Neural cell (in vitro differentiated cells): ENCODE results near the gene WFDC1. TPM values are rescaled to one million over a fixed set of nuclear protein-coding genes. Genes with fewer than 3 reads are reported as not detected.

ENCODE experiments used
- H2AFZ ChIP-seq: fragments of 200-600, 300-800 bp; sonication (generic), shearing (Covaris generic); 2 replicates; pipeline ENCODE4 v1.6.0; 2014; ENCODE audit warnings: low read depth, mild to moderate bottlenecking, antibody characterized with exemption, low read length, moderate library complexity
- H3F3A ChIP-seq: fragments of 200-600 bp; shearing (Covaris generic); 2 replicates; pipeline ENCODE4 v1.6.1; 2016; ENCODE audit warnings: mild to moderate bottlenecking, moderate library complexity, mixed read lengths, antibody characterized with exemption, low read length; ENCODE audit not compliant: insufficient read depth, poor library complexity, severe bottlenecking
- H3K27ac ChIP-seq: fragments of 200-600, 300-800 bp; sonication (generic), shearing (Covaris generic); 2 replicates; pipeline ENCODE4 v1.5.1; 2014; ENCODE audit warnings: mild to moderate bottlenecking, low read length, moderate library complexity
- H3K27me3 ChIP-seq: fragments of 300-800, 200-600 bp; sonication (generic), shearing (Covaris generic); 2 replicates; pipeline ENCODE4 v1.6.0; 2014; ENCODE audit warnings: mild to moderate bottlenecking, low read depth, low read length, moderate library complexity; ENCODE audit not compliant: insufficient read depth
- H3K36me3 ChIP-seq: fragments of 300-800, 200-600 bp; sonication (generic), shearing (Covaris generic); 2 replicates; pipeline ENCODE4 v1.5.1; 2014; ENCODE audit warnings: mild to moderate bottlenecking, antibody characterized with exemption, low read length, moderate library complexity; ENCODE audit not compliant: insufficient read depth
- H3K4me2 ChIP-seq: fragments of 300-800, 200-600 bp; sonication (generic), shearing (Covaris generic); 2 replicates; pipeline ENCODE4 v1.6.0; 2014; ENCODE audit warnings: mild to moderate bottlenecking, low read length
- H3K4me3 ChIP-seq: fragments of 300-800, 200-600 bp; sonication (generic), shearing (Covaris generic); 2 replicates; pipeline ENCODE4 v1.5.1; 2014; ENCODE audit warnings: mild to moderate bottlenecking, low read length, moderate library complexity
- H3K79me2 ChIP-seq: fragments of 200-600 bp; shearing (Covaris generic); replicated peaks from 2 replicates; pipeline ENCODE4 v1.6.0; 2014; ENCODE audit warnings: mild to moderate bottlenecking, low read length, moderate library complexity; ENCODE audit not compliant: insufficient read depth
- H3K9ac ChIP-seq: fragments of 300-800, 200-600 bp; sonication (generic), shearing (Covaris generic); 2 replicates; pipeline ENCODE4 v1.6.1; 2016; ENCODE audit warnings: mild to moderate bottlenecking, low read length, mixed read lengths
- H3K9me2 ChIP-seq: fragments of 200-600 bp; shearing (Covaris generic); 2 replicates; pipeline ENCODE4 v1.6.1; 2016; ENCODE audit warnings: mild to moderate bottlenecking, low read length, mixed read lengths; ENCODE audit not compliant: insufficient read depth
- H3K9me3 ChIP-seq: fragments of 200-600, 300-800 bp; sonication (generic), shearing (Covaris generic); 2 replicates; pipeline ENCODE4 v1.6.1; 2016; ENCODE audit warnings: mild to moderate bottlenecking, mixed run types, low read length, moderate library complexity, mixed read lengths
- H4K20me1 ChIP-seq: fragments of 200-600 bp; shearing (Covaris generic); 2 replicates; pipeline ENCODE4 v1.6.1; 2016; ENCODE audit warnings: mild to moderate bottlenecking, mixed run types; ENCODE audit not compliant: insufficient read depth
- CTCF ChIP-seq: fragments of 450-650 bp; IDR thresholded peaks from 2 replicates; pipeline ENCODE4 v1.5.1; 2014; ENCODE audit warnings: antibody characterized with exemption, mild to moderate bottlenecking, moderate library complexity; ENCODE audit not compliant: poor library complexity, severe bottlenecking
- EP300 ChIP-seq: fragments of 450-650 bp; conservative IDR thresholded peaks from 2 replicates; pipeline ENCODE4 v1.6.1; 2014; ENCODE audit warnings: antibody characterized with exemption, mild to moderate bottlenecking, moderate library complexity; ENCODE audit not compliant: poor library complexity, severe bottlenecking
- EZH2 ChIP-seq: fragments of 200-600, 300-800 bp; shearing (Covaris generic), sonication (generic); IDR thresholded peaks from 2 replicates; pipeline ENCODE4 v1.6.1; 2014; ENCODE audit warnings: antibody characterized with exemption, low read length, borderline replicate concordance, mild to moderate bottlenecking; ENCODE audit not compliant: insufficient read depth, poor library complexity, severe bottlenecking
- MXI1 ChIP-seq: fragments of 450-650 bp; conservative IDR thresholded peaks from 2 replicates; pipeline ENCODE4 v1.6.1; 2014; ENCODE audit warnings: antibody characterized with exemption, mild to moderate bottlenecking; ENCODE audit not compliant: poor library complexity, severe bottlenecking
- POLR2AphosphoS5 ChIP-seq: IDR thresholded peaks from 2 replicates; pipeline ENCODE4 v1.6.1; 2012
- RAD21 ChIP-seq: fragments of 450-650 bp; conservative IDR thresholded peaks from 2 replicates; pipeline ENCODE4 v1.6.1; 2014; ENCODE audit warnings: antibody characterized with exemption, mild to moderate bottlenecking, moderate library complexity
- SMC3 ChIP-seq: fragments of 450-650 bp; conservative IDR thresholded peaks from 2 replicates; pipeline ENCODE4 v1.6.1; 2014; ENCODE audit warnings: antibody characterized with exemption, mild to moderate bottlenecking, moderate library complexity; ENCODE audit not compliant: poor library complexity
- TAF1 ChIP-seq: IDR thresholded peaks from 2 replicates; pipeline ENCODE4 v1.6.1; 2012; ENCODE audit warnings: low read depth
- polyA plus RNA-seq: library from polyadenylated mRNA; depleted of rRNA; stranded (reverse); fragments of >200 nt; gene quantifications from 2 replicates; pipeline ENCODE4 v1.2.3, GENCODE V29; 2014
- TF ChIP-seq, protein P1 (sequence below): IDR thresholded peaks from 2 replicates; pipeline ENCODE4 v1.6.1; 2012; ENCODE audit warnings: borderline replicate concordance

Gene WFDC1
- polyA plus RNA-seq, 1 donor from 2014 or later, result not detected

GRCh38 chr16:84358601-84359295 is 64.1 kb downstream of the WFDC1 start:
- H3K4me3 ChIP-seq, result no peak overlapping the region
- no peaks in the 10 kb centered on the region for H3F3A ChIP-seq
- H3K27ac ChIP-seq, result no peak overlapping the region
- H4K20me1 ChIP-seq, result no peaks in the 10 kb centered on the region
- H2AFZ ChIP-seq, result no peak overlapping the region
- no peaks in the 10 kb centered on the region for H3K36me3 ChIP-seq
- no peaks in the 10 kb centered on the region for H3K79me2 ChIP-seq
- TF ChIP-seq, protein P1, sequence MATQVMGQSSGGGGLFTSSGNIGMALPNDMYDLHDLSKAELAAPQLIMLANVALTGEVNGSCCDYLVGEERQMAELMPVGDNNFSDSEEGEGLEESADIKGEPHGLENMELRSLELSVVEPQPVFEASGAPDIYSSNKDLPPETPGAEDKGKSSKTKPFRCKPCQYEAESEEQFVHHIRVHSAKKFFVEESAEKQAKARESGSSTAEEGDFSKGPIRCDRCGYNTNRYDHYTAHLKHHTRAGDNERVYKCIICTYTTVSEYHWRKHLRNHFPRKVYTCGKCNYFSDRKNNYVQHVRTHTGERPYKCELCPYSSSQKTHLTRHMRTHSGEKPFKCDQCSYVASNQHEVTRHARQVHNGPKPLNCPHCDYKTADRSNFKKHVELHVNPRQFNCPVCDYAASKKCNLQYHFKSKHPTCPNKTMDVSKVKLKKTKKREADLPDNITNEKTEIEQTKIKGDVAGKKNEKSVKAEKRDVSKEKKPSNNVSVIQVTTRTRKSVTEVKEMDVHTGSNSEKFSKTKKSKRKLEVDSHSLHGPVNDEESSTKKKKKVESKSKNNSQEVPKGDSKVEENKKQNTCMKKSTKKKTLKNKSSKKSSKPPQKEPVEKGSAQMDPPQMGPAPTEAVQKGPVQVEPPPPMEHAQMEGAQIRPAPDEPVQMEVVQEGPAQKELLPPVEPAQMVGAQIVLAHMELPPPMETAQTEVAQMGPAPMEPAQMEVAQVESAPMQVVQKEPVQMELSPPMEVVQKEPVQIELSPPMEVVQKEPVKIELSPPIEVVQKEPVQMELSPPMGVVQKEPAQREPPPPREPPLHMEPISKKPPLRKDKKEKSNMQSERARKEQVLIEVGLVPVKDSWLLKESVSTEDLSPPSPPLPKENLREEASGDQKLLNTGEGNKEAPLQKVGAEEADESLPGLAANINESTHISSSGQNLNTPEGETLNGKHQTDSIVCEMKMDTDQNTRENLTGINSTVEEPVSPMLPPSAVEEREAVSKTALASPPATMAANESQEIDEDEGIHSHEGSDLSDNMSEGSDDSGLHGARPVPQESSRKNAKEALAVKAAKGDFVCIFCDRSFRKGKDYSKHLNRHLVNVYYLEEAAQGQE, result no peak
- TF ChIP-seq POLR2AphosphoS5, result no peak
- no peak for TF ChIP-seq EZH2
- no peak for TF ChIP-seq TAF1
- no peak overlapping the region for H3K4me2 ChIP-seq
- no peaks in the 10 kb centered on the region for H3K9me2 ChIP-seq
- H3K27me3 ChIP-seq, result no peaks in the 10 kb centered on the region
- no peaks in the 10 kb centered on the region for H3K9me3 ChIP-seq
- H3K9ac ChIP-seq, result no peak overlapping the region

- no peaks in the 10 kb centered on the region for H3K9me2 ChIP-seq
- H2AFZ ChIP-seq, result no peak overlapping the region
- no peak for TF ChIP-seq POLR2AphosphoS5
- no peak for TF ChIP-seq SMC3
- TF ChIP-seq RAD21, result no peak
- TF ChIP-seq, protein P1, result no peak
- TF ChIP-seq TAF1, result no peak
- no peak for TF ChIP-seq MXI1
- TF ChIP-seq EZH2, result no peak
- no peak for TF ChIP-seq CTCF
- TF ChIP-seq EP300, result no peak
- H3K9ac ChIP-seq, result no peak overlapping the region
- H3K9me3 ChIP-seq, result no peaks in the 10 kb centered on the region
- no peak overlapping the region for H3K4me3 ChIP-seq
- no peaks in the 10 kb centered on the region for H3K36me3 ChIP-seq
- H4K20me1 ChIP-seq, result no peaks in the 10 kb centered on the region
- H3F3A ChIP-seq, result no peaks in the 10 kb centered on the region
- no peaks in the 10 kb centered on the region for H3K27me3 ChIP-seq
- no peaks in the 10 kb centered on the region for H3K79me2 ChIP-seq
- no peak overlapping the region for H3K27ac ChIP-seq
- no peak overlapping the region for H3K4me2 ChIP-seq
Measured at GRCh38 chr16:84359326-84359725, 64.6 kb downstream of the WFDC1 start.
